ENCODE results near the gene BCL2. TPM values are rescaled to one million over a fixed set of nuclear protein-coding genes. Genes with fewer than 3 reads are reported as not detected.
"Not testable (repeated sequence)": the region's sequence is repeated elsewhere in the genome, so short reads cannot be mapped to it uniquely, and the experiment has no call there.

The BCL2 gene
- total and polyA plus RNA-seq, 9 donors = 13.7 to 43.9 (median 35.7) TPM

DNA sequence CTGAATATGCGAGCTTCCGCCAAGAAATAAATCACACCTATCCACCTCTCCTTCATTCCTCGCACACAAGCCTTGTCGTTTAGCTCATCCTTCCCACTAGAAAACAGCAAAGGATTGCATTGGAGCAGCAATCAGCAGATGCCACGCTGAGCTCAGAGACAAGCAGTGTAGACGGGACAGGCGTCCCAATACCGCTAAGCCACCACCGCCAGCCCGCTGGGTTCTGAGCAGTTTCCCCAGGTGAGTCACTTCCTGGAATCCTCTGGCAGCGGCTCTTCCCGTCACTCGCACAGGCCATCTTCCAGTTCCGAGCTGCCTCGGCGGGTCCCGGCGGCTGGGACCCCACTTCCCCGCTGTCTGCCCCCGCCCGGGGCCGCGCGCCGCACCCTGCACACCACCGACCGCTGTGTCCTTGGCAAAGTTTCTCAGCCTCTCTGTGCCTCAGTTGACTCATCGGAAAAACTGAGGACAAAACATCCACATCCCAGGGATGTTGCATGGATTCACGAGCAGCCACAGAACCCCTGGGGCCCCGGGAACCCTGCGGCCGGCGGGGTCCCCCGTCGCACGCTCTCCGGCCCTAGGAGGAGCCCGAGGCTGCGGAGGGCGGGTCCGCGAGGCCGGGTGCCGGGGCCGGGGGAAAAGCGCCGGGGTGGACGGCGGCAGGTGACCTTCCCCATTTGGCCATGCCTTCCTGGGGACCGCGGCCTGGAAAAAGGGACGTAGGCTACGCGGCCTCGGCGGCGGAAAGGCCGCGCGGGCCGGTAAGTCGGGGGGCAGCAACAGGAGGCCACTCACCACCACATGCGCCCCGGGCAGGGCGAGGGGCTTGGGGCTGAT, 46.9 kb upstream of the BCL2 start:
- H3K4me1 ChIP-seq (ENCODE audit: insufficient read depth) = peaks cover 2% of the 10 kb centered on the region
- H3K4me3 ChIP-seq = peak overlapping the region; percentile 100
- no peaks in the 10 kb centered on the region for H3K9me3 ChIP-seq
- intact Hi-C loops (cut with DNase I) = loop anchor here in 2 of 4 donors (2.0 to 10.0 kb wide), 3 partner anchors 56 to 842 kb away; partner anchors contain the start of genes VPS4B (in 2 of the 2) and ZCCHC2 (in 1 of the 2)
- peak; percentile 36 to 58 (median 55) for DNase-seq
- no peaks in the 10 kb centered on the region for H3K27me3 ChIP-seq
- TF ChIP-seq POLR2A (IDR thresholded peaks at IDR 0.05) (no peak), CTCF (IDR thresholded peaks at IDR 0.05) (no peak), EP300 (IDR thresholded peaks at IDR 0.05) (no peak)
- H3K36me3 ChIP-seq = no peaks in the 10 kb centered on the region
- peak overlapping the region; percentile 93 to 97 for H3K27ac ChIP-seq
- WGBS, 3 donors = 0 to 1% (median 1%) methylated on average over 51 to 65 of the region's 65 CpGs

GRCh38 chr18:63365876-63366212, 46.3 kb upstream of the BCL2 start:
- Histone ChIP-seq H3K4me1 (ENCODE audit: insufficient read depth) (peaks cover 2% of the 10 kb centered on the region), H3K4me3 (peak overlapping the region; percentile 100), H3K9me3 (no peaks in the 10 kb centered on the region), H3K27ac (no peak overlapping the region), H3K27me3 (no peaks in the 10 kb centered on the region), H3K36me3 (no peaks in the 10 kb centered on the region)
- intact Hi-C loops (cut with DNase I) = loop anchor here in 2 of 4 donors (2.0 to 10.0 kb wide), 3 partner anchors 57 to 841 kb away; partner anchors contain the start of genes VPS4B (in 2 of the 2) and ZCCHC2 (in 1 of the 2)
- WGBS, 3 donors = 0 to 2% (median 1%) methylated on average over 12 of the region's 12 CpGs
- TF ChIP-seq POLR2A (IDR thresholded peaks at IDR 0.05) (no peak), CTCF (IDR thresholded peaks at IDR 0.05) (no peak), EP300 (IDR thresholded peaks at IDR 0.05) (no peak)
- peak in 1 of 5 donors; percentile 27 for DNase-seq

GRCh38 chr18:63363951-63364350, 44.4 kb upstream of the BCL2 start:
- no peak for DNase-seq
- 72 to 77% (median 73%) methylated on average over 2 of the region's 2 CpGs for WGBS, 3 donors
- intact Hi-C loops (cut with DNase I) = loop anchor here in 1 of 4 donors (10.0 kb wide), 2 partner anchors 61 to 839 kb away; partner anchors contain the start of genes VPS4B and ZCCHC2
- peaks cover 2% of the 10 kb centered on the region for H3K4me1 ChIP-seq (ENCODE audit: insufficient read depth)
- no peaks in the 10 kb centered on the region for H3K36me3 ChIP-seq
- H3K27ac ChIP-seq = no peak overlapping the region
- H3K9me3 ChIP-seq = no peaks in the 10 kb centered on the region
- TF ChIP-seq CTCF (IDR thresholded peaks at IDR 0.05) (no peak), EP300 (IDR thresholded peaks at IDR 0.05) (no peak), POLR2A (IDR thresholded peaks at IDR 0.05) (no peak)
- H3K27me3 ChIP-seq = no peaks in the 10 kb centered on the region
- H3K4me3 ChIP-seq = no peak overlapping the region

DNA sequence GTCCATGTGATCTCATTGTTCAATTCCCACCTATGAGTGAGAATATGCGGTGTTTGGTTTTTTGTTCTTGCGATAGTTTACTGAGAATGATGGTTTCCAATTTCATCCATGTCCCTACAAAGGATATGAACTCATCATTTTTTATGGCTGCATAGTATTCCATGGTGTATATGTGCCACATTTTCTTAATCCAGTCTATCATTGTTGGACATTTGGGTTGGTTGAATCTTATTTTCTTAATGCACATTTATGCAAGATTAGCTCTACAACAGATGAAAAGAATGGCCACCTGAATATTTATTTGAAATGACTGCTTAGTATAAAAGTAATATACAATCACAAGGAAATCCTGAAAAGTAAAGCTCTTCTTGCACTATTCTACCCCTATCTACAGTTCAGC, 43.9 kb upstream of the BCL2 start:
- 100% methylated on average over 2 of the region's 2 CpGs; no CpG with 5 or more reads in 2 of the 3 donors for WGBS, 3 donors
- not testable (repeated sequence) for DNase-seq; H3K4me1 ChIP-seq (ENCODE audit: insufficient read depth); H3K9me3 ChIP-seq; H3K27me3 ChIP-seq; H3K4me3 ChIP-seq; H3K36me3 ChIP-seq; H3K27ac ChIP-seq
- intact Hi-C loops (cut with DNase I) = loop anchor here in 1 of 4 donors (10.0 kb wide), 2 partner anchors 61 to 839 kb away; partner anchors contain the start of genes VPS4B and ZCCHC2

All from ovary (tissue), 9 donors.